HK-2 (cell line): ENCODE results near the gene DPYSL5.

Source experiments
- DNase-seq: peaks from one replicate; pipeline ENCODE4 v3.0.0-alpha.2; 2018; ENCODE audit not compliant: unreplicated experiment

The DPYSL5 gene

GRCh38 chr2:26968001-26968400 lies 120.1 kb downstream of the DPYSL5 start:
- DNase-seq, result no peak

- no peak for DNase-seq
These were observed 121.3 kb downstream of the DPYSL5 start for GRCh38 chr2:26969077-26969844.

- peak; percentile 73 for DNase-seq
These were observed 122.5 kb downstream of the DPYSL5 start, which contains the start of gene MAPRE3 for GRCh38 chr2:26970244-26970927. Gene MAPRE3 (plus strand): TSS chr2:26970637. CDS start chr2:27022219, 51,582 bp downstream.

GRCh38 chr2:26970928-26971627 lies 123.1 kb downstream of the DPYSL5 start:
- no peak for DNase-seq

- no peak for DNase-seq
These were observed 124.2 kb downstream of the DPYSL5 start for GRCh38 chr2:26971911-26972786.

GRCh38 chr2:26974352-26974751 lies 126.4 kb downstream of the DPYSL5 start:
- no peak for DNase-seq

- DNase-seq, result no peak
These were observed 127.2 kb downstream of the DPYSL5 start for GRCh38 chr2:26975102-26975501.

GRCh38 chr2:26975656-26976055 lies 127.7 kb downstream of the DPYSL5 start:
- no peak for DNase-seq

GRCh38 chr2:26976237-26976636 lies 128.3 kb downstream of the DPYSL5 start:
- DNase-seq, result no peak

GRCh38 chr2:26977012-26977411 lies 129.1 kb downstream of the DPYSL5 start:
- no peak for DNase-seq

GRCh38 chr2:26978061-26978596 lies 130.2 kb downstream of the DPYSL5 start:
- DNase-seq, result no peak

GRCh38 chr2:26979741-26980140 lies 131.8 kb downstream of the DPYSL5 start:
- DNase-seq, result no peak

GRCh38 chr2:26980971-26981370 lies 133.0 kb downstream of the DPYSL5 start:
- no peak for DNase-seq

GRCh38 chr2:26982102-26982742 lies 134.3 kb downstream of the DPYSL5 start:
- DNase-seq, result no peak

GRCh38 chr2:26983746-26984145 lies 135.8 kb downstream of the DPYSL5 start:
- no peak for DNase-seq

- DNase-seq, result no peak
These were observed 137.9 kb downstream of the DPYSL5 start for GRCh38 chr2:26985807-26986206.

GRCh38 chr2:26986576-26986975 lies 138.6 kb downstream of the DPYSL5 start:
- DNase-seq, result no peak

GRCh38 chr2:26988058-26988860 lies 140.3 kb downstream of the DPYSL5 start:
- peak; percentile 55 for DNase-seq

- DNase-seq, result no peak
These were observed 141.2 kb downstream of the DPYSL5 start for GRCh38 chr2:26989156-26989555.

GRCh38 chr2:26991717-26992116 lies 143.8 kb downstream of the DPYSL5 start:
- DNase-seq, result no peak
